BJ (cell line): ENCODE results near the gene C5orf58. TPM values are rescaled to one million over a fixed set of nuclear protein-coding genes. Genes with fewer than 3 reads are reported as not detected.

Experiments
- CTCF ChIA-PET: fragments of 350-600 bp; formaldehyde crosslinking; extraction: SDS; loops from one replicate; lab custom pipeline; 2021; ENCODE audit warnings: antibody characterized with exemption, inconsistent platforms; lab: Yijun Ruan, JAX
- POLR2A ChIA-PET: fragments of 300-600 bp; sonication (Branson Sonifier 250); formaldehyde crosslinking; extraction: SDS; loops from one replicate; lab custom pipeline; 2021; ENCODE audit warnings: antibody characterized with exemption; lab: Charles Lee
- DNase-seq: peaks from one replicate; pipeline ENCODE4 v3.0.0-alpha.2; 2011; ENCODE audit warnings: low read depth
- H3K27me3 ChIP-seq: 2 replicates; pipeline ENCODE4 v1.6.0; 2011; ENCODE audit warnings: low read length; ENCODE audit not compliant: control insufficient read depth, insufficient read depth
- H3K36me3 ChIP-seq: 2 replicates; pipeline ENCODE4 v1.5.1; 2011; ENCODE audit warnings: low read length; ENCODE audit not compliant: control insufficient read depth, insufficient read depth
- H3K4me3 ChIP-seq: 2 replicates; pipeline ENCODE4 v1.5.1; 2011; ENCODE audit warnings: low read depth, mild to moderate bottlenecking, control low read depth, low read length
- CTCF ChIP-seq: IDR thresholded peaks from 2 replicates; pipeline ENCODE4 v1.5.1; 2011; ENCODE audit warnings: low read depth, mild to moderate bottlenecking, control low read depth, inconsistent platforms, low read length, moderate library complexity; ENCODE audit not compliant: insufficient read depth
- polyA plus RNA-seq: library from polyadenylated mRNA; depleted of rRNA; stranded (reverse); fragments of >200 nt; gene quantifications from 2 replicates; pipeline ENCODE4 v1.2.3, GENCODE V29; 2011

C5orf58 gene
- polyA plus RNA-seq, 1 experiment = not detected

DNA sequence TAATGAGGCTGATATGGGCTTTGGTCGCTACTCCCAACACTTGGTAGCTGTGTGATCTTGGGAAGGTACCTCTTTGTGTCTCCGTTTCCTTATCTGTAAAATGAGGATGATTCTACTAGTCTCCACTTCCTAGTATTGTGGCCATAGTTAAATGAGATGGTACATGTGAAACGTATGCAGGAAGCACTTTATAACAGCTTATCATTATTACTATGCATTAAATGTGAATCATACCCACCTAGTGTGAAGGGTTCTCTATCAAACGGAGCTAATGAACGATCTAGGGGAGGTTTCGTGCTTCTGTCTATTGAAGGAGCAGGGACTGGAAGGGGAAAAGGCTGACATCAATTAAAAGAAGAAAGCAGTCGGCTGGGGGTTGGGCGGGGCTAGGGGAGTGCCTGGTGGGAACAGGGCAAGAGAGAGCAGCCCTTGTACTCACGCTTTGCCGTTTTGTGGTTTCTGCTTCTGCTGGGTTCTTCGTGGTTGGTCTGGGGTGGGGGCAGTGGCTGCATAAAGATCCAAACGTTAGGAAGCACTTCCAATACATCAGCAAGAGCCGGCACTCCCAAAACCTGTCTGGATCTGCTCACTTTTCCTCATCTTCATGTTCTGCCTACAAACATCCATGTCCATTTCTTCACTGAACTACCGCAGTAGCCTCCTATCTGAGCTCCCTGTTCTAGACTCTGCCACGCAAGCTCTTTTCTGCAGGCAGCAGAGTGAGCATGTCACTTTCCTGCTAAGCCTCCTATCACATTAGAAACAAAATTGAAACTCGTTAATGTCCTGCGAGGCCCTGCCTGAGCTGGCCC is 34.0 kb downstream of the C5orf58 start:
- Histone ChIP-seq H3K4me3 (no peak overlapping the region), H3K36me3 (no peaks in the 10 kb centered on the region), H3K27me3 (peaks cover 5% of the 10 kb centered on the region)
- ChIA-PET POLR2A (no interaction called here), CTCF (interaction anchor here (0.9 to 4.2 kb wide), 16 partner anchors 8 to 364 kb away, joined by 3 to 32 read pairs (median 4); partner anchors contain the start of gene LCP2)
- no peak for DNase-seq
- no peak for TF ChIP-seq CTCF

GRCh38 chr5:170267431-170268152 is 34.8 kb downstream of the C5orf58 start:
- peak; percentile 86 for TF ChIP-seq CTCF
- no peak for DNase-seq
- Histone ChIP-seq H3K27me3 (peaks cover 5% of the 10 kb centered on the region), H3K4me3 (no peak overlapping the region), H3K36me3 (no peaks in the 10 kb centered on the region)
- POLR2A ChIA-PET = no interaction called here
- CTCF ChIA-PET = interaction anchor here (1.1 to 4.2 kb wide), 10 partner anchors 9 to 357 kb away, joined by 3 to 32 read pairs (median 6); partner anchors contain the start of gene LCP2

- POLR2A ChIA-PET = no interaction called here
- CTCF ChIA-PET = interaction anchor here (0.6 to 4.2 kb wide), 12 partner anchors 9 to 363 kb away, joined by 3 to 32 read pairs (median 3); no protein-coding TSS in a partner anchor
- DNase-seq = no peak
- no peak for TF ChIP-seq CTCF
- Histone ChIP-seq H3K27me3 (peaks cover 5% of the 10 kb centered on the region), H3K4me3 (no peak overlapping the region), H3K36me3 (no peaks in the 10 kb centered on the region)
These were observed 35.4 kb downstream of the C5orf58 start for GRCh38 chr5:170268153-170268689.

GRCh38 chr5:170268884-170269283 is 36.1 kb downstream of the C5orf58 start:
- TF ChIP-seq CTCF = no peak
- ChIA-PET POLR2A (no interaction called here), CTCF (interaction anchor here (0.6 to 4.2 kb wide), 11 partner anchors 10 to 362 kb away, joined by 3 to 32 read pairs (median 3); no protein-coding TSS in a partner anchor)
- H3K4me3 ChIP-seq = no peak overlapping the region
- no peaks in the 10 kb centered on the region for H3K36me3 ChIP-seq
- DNase-seq = no peak
- H3K27me3 ChIP-seq = peaks cover 5% of the 10 kb centered on the region
